Kidney (tissue), 14 donors: ENCODE measurements around the gene OR52N5. TPM values are rescaled to one million over a fixed set of nuclear protein-coding genes. Genes with fewer than 3 reads are reported as not detected.

Source experiments
- DNase-seq, 5 donors: peaks; one replicate each; pipeline ENCODE4 v3.0.0-alpha.2; 2013 to 2020
- FAIRE-seq: peaks from 2 replicates; lab custom pipeline; 2012; peaks lifted over from hg19 to GRCh38; lab: Jason Lieb, UNC
- H3K27ac ChIP-seq, 2 donors: one replicate each; pipeline ENCODE4 v1.7.0; 2013; ENCODE audit warnings: low read depth in 2 of 2, low read length in 2 of 2, inconsistent platforms in 1 of 2
- H3K27me3 ChIP-seq: one replicate; pipeline ENCODE4 v1.7.1; 2013; ENCODE audit warnings: low read length, inconsistent platforms; ENCODE audit not compliant: control insufficient read depth, insufficient read depth
- H3K36me3 ChIP-seq, 3 donors: one replicate each; pipeline versions ENCODE4 v1.7.0 to v1.7.1; 2013; ENCODE audit warnings: low read length in 3 of 3, control low read depth in 1 of 3, inconsistent platforms in 1 of 3; ENCODE audit not compliant: insufficient read depth in 3 of 3, control insufficient read depth in 2 of 3
- H3K4me1 ChIP-seq, 3 donors: one replicate each; pipeline versions ENCODE4 v1.7.0 to v1.7.1; 2013; ENCODE audit warnings: low read length in 3 of 3, inconsistent platforms in 1 of 3, low read depth in 1 of 3; ENCODE audit not compliant: control insufficient read depth in 2 of 3, insufficient read depth in 2 of 3
- H3K4me3 ChIP-seq, 3 donors: one replicate each; pipeline versions ENCODE4 v1.7.0 to v1.8.1; 2013; ENCODE audit warnings: low read length in 3 of 3, control low read depth in 1 of 3, inconsistent platforms in 1 of 3
- H3K9ac ChIP-seq, 3 donors: one replicate each; pipeline versions ENCODE4 v1.7.0 to v1.7.1; 2013; ENCODE audit warnings: low read length in 3 of 3, control low read depth in 1 of 3, inconsistent platforms in 1 of 3
- H3K9me3 ChIP-seq, 3 donors: one replicate each; pipeline versions ENCODE4 v1.7.0 to v1.7.1; 2013; ENCODE audit warnings: low read length in 3 of 3, control low read depth in 1 of 3, inconsistent platforms in 1 of 3; ENCODE audit not compliant: control insufficient read depth in 2 of 3, insufficient read depth in 1 of 3
- intact Hi-C: fragments of 100-400 bp; cut with DNase I; formaldehyde crosslinking; loops from one replicate; pipeline ENCODE4 v1.11.1; 2022
- polyA plus RNA-seq: library from polyadenylated mRNA; stranded (reverse); fragments of 350-450 nt; fragmentation: Illumina TruSeq; extraction: RNeasy Lipid Tissue Mini Kit (QIAGEN cat#74804); gene quantifications from one replicate; pipeline ENCODE4 v1.2.3, GENCODE V29; 2014; ENCODE audit warnings: low read depth, low replicate concordance; ENCODE audit not compliant: insufficient read depth
- total RNA-seq: library from RNA; stranded (reverse); fragmentation: NEBNext Ultra II Directional; extraction: Animal tissue kit (Norgen Biotek cat#: 25700); gene quantifications from one replicate; pipeline ENCODE4 v1.2.1, GENCODE V29; 2021
- TF ChIP-seq, protein P1 (sequence below): IDR thresholded peaks from 3 replicates; pipeline ENCODE4 v1.5.1; 2012; ENCODE audit warnings: mild to moderate bottlenecking, moderate library complexity, borderline replicate concordance; ENCODE audit not compliant: insufficient read depth; ENCODE audit errors: extremely low read depth
- donor health status: control.
- donor health status: control.
- donor health status: control.
- donor health status: control.
- donor health status: control.
- donor health status: DM: yes; HTN: yes; CAD: no.
- donor health status: Normal renal cell carcinoma (clear cell type).

OR52N5 gene
- total and polyA plus RNA-seq, 2 donors from 2014 or later, result not detected

DNA sequence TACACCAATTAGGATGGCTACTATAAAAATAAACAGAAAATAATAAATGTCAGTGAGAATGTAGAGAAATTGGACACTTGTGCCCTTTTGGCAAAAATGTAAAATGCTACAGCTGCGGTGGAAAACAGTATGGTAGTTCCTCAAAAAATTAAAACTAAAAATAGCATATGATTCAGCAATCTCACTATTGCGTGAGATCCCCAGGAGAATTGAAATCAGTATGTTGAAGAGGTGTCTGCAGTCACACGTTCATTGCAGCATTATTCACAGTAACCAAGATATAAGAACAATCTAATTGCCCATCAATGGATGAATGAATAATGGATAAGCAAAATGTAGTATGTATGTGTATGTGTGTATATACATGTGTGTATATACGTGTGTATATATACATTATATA lies 32.4 kb upstream of the OR52N5 start:
- Histone ChIP-seq H3K4me3 (no peak overlapping the region), H3K4me1 (no peaks in the 10 kb centered on the region), H3K9me3 (no peaks in the 10 kb centered on the region), H3K27ac (no peak overlapping the region), H3K27me3 (no peaks in the 10 kb centered on the region), H3K9ac (no peak overlapping the region), H3K36me3 (no peaks in the 10 kb centered on the region)
- no peak for FAIRE-seq
- intact Hi-C loops, result no loop called here
- TF ChIP-seq, protein P1, sequence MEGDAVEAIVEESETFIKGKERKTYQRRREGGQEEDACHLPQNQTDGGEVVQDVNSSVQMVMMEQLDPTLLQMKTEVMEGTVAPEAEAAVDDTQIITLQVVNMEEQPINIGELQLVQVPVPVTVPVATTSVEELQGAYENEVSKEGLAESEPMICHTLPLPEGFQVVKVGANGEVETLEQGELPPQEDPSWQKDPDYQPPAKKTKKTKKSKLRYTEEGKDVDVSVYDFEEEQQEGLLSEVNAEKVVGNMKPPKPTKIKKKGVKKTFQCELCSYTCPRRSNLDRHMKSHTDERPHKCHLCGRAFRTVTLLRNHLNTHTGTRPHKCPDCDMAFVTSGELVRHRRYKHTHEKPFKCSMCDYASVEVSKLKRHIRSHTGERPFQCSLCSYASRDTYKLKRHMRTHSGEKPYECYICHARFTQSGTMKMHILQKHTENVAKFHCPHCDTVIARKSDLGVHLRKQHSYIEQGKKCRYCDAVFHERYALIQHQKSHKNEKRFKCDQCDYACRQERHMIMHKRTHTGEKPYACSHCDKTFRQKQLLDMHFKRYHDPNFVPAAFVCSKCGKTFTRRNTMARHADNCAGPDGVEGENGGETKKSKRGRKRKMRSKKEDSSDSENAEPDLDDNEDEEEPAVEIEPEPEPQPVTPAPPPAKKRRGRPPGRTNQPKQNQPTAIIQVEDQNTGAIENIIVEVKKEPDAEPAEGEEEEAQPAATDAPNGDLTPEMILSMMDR, result no peak
- no peak for DNase-seq

DNA sequence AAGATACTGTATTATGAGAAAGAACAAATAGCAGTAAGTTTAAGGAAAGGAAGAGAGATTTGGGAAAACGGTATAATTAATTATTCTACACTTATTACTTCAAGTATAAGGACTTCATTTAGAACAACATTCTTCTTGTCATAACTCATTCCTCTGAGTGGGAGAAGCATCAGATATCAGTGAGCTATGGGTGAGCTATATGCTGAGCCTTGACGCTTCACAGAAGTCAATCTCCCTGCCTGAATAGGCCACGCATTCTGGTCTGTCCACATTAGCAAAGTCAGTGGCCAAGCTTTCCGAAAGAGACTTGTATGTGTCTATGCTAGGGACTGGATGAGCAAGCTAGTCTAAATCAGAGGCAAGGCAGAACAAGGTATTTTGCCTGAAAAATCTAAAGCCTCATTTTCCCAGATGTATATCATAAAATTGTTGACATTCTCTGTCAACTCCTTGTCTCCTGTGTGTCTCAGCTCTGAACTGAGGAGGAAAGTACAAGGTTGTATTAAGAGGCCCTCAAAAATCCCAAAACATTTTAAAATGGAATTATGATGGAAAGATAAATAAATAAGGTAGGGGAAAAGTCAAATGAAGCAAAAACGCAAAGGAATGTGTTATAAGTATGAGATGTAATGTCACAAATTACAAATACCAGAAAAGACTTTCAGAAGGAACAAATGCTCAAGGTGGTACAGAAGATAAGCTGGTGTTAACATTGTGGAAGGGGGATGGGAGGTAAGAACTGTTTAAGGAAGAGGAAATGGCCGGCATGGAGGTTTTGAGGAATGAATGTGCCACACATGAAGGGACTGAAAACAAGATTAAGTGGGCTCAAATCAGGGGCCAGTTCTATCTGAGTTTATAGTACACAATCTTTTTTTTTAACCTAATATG lies 27.0 kb upstream of the OR52N5 start:
- FAIRE-seq, result no peak

DNA sequence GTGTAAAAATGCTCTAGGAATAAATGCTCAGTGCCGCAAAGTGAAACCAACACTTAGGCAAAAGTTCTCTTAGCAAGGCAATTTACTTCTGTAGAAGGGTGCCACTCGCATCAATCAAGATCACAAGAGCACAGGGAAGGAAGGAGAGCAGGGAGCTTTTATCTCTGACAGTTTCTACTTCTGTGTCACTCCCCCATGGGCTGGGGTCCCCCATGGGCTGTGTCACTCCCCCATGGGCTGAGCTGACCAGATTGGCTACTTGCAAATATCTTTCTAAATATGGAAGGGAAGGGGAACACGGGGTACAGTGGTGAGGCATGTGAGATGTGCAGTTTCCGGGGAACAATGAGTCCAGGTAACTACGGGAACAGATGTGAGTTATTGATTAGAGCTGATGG lies 26.0 kb upstream of the OR52N5 start:
- no peak overlapping the region for H3K27ac ChIP-seq
- no peaks in the 10 kb centered on the region for H3K27me3 ChIP-seq
- H3K36me3 ChIP-seq, result no peaks in the 10 kb centered on the region
- intact Hi-C loops, result no loop called here
- peak overlapping the region; percentile 50 to 68 (median 57) for H3K4me3 ChIP-seq
- no peak for FAIRE-seq
- TF ChIP-seq, protein P1, result no peak
- H3K9ac ChIP-seq, result peak overlapping the region in 1 of 3 donors; percentile 60
- no peaks in the 10 kb centered on the region for H3K9me3 ChIP-seq
- DNase-seq, result peak in 1 of 5 donors; percentile 1
- peaks cover 0 to 6% (median 4%) of the 10 kb centered on the region in 3 donors for H3K4me1 ChIP-seq

More for the DNA sequence above, 27.0 kb upstream of the OR52N5 start:
- no peak overlapping the region for H3K4me3 ChIP-seq
- intact Hi-C loops, result no loop called here
- TF ChIP-seq, protein P1, result no peak
- no peaks in the 10 kb centered on the region for H3K27me3 ChIP-seq
- no peaks in the 10 kb centered on the region for H3K36me3 ChIP-seq
- H3K9ac ChIP-seq, result no peak overlapping the region
- no peaks in the 10 kb centered on the region for H3K9me3 ChIP-seq
- no peak for DNase-seq
- H3K27ac ChIP-seq, result no peak overlapping the region
- H3K4me1 ChIP-seq, result peaks cover 0 to 6% (median 4%) of the 10 kb centered on the region in 3 donors
